Mucosa of stomach (tissue), 1 donor: ENCODE data around the gene GSTO1.

Experiments
- H3K27me3 ChIP-seq: one replicate; pipeline ENCODE4 v1.7.0; 2013; ENCODE audit warnings: mild to moderate bottlenecking, low read length; ENCODE audit not compliant: control insufficient read depth, insufficient read depth
- H3K36me3 ChIP-seq: one replicate; pipeline ENCODE4 v1.7.0; 2013; ENCODE audit warnings: low read length; ENCODE audit not compliant: control insufficient read depth, insufficient read depth
- H3K4me1 ChIP-seq: one replicate; pipeline ENCODE4 v1.7.0; 2013; ENCODE audit warnings: mild to moderate bottlenecking, low read length; ENCODE audit not compliant: control insufficient read depth, insufficient read depth
- H3K4me3 ChIP-seq: one replicate; pipeline ENCODE4 v1.7.0; 2013; ENCODE audit warnings: low read length
- H3K9ac ChIP-seq: one replicate; pipeline ENCODE4 v1.7.0; 2013; ENCODE audit warnings: mild to moderate bottlenecking, low read length, moderate library complexity
- H3K9me3 ChIP-seq: one replicate; pipeline ENCODE4 v1.7.0; 2013; ENCODE audit warnings: mild to moderate bottlenecking, low read length, moderate library complexity; ENCODE audit not compliant: control insufficient read depth
- donor health status: Pancreatic carcinoma.

The GSTO1 gene

DNA sequence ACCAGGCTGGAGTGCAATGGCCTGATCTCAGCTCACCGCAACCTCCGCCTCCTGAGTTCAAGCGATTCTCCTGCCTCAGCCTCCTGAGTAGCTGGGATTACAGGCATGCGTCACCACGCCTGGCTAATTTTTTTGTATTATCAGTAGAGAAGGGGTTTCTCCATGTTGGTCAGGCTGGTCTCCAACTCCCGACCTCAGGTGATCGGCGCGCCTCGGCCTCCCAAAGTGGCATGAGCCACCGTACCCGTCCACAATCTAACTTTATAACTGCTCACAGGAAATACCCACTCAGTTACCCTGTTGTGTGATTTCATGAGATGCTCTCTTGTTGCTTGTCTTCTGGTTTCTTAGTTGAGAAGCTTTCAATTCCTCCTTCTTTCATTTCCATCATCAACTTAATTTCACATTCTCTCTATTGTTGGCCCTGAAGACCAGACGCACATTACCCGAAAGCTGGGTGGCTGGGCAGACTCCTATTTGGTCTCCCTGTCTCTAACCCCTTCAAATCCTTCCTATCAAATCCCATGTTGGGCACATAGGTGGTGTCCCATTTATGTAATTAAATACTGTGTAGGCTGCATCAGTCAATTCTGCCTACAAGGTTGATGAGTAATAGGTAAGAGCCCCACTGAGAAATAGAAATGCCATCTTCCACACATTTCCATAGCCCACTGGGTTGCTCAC lies 13.2 kb downstream of the GSTO1 start:
- Histone ChIP-seq H3K9ac (peak overlapping the region; percentile 92), H3K27me3 (no peaks in the 10 kb centered on the region), H3K4me1 (peaks cover 8% of the 10 kb centered on the region), H3K9me3 (no peaks in the 10 kb centered on the region), H3K36me3 (no peaks in the 10 kb centered on the region), H3K4me3 (peak overlapping the region; percentile 39)

DNA sequence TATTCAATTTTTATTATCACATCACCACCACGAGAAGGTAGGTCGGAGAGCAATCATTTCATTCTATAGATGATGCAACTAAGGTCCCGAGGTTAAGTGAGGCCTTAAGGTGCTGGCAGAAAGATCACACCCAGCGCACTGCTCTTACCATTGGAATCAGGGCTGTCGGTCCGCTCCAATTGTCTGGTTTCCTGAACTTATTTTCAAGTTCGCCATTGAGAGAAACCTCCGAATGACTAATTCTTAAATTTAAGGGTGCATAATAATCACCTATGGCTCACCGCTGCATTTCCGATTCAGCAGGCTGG lies 13.7 kb downstream of the GSTO1 start:
- Histone ChIP-seq H3K4me1 (peaks cover 8% of the 10 kb centered on the region), H3K4me3 (peak overlapping the region; percentile 39), H3K9me3 (no peaks in the 10 kb centered on the region), H3K9ac (peak overlapping the region; percentile 92), H3K27me3 (no peaks in the 10 kb centered on the region), H3K36me3 (no peaks in the 10 kb centered on the region)

DNA sequence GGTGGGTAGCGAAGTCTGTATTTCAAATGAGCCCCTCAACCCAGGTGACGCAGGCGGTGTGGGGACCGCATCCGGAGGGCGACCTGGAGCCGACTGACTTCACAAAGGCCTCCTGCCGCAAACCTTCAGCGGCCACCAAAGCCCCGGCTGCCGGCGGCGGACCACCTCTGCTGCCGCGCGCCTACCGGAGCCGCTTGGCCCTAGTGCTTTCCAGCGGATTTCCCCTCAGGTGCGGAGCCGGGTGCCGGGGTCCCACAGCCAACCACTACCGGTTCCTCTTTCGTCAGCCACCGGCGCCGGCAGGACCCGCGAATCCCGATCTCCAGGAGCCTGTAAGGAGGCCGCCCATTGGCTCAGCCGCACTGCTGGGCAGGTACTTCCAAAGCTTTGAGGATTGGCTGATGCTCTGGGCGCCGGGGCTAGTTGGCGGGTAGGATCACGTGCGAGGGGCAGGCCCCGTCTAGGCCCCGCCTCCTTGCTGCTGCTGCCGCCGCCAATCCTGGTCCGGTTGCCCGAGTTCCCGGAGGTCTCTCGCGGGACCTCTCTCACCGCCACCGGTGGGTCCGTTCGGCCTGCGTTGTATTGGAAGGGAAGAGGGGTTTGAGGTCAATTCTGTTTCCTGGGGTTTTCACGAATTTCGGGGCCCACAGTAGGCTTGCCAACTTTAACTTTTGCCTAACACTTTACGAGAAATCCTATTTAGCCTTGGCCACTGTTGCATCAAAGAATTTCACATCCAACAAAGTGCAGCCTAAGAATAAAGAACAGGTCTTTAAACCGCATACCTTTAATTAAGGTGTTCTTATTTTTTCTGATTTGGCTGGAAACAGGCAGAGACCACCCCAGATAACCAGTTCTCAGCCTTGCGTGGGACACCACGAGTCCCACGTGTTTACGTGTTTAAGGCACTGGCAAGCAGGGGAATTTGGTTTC lies 14.3 kb downstream of the GSTO1 start, which contains the start of gene GSTO2:
Gene GSTO2, plus strand, starts transcription at position 472 of the 933 bp plus-strand sequence. CDS start 5,732 bp downstream, outside the sequence.
- no peaks in the 10 kb centered on the region for H3K27me3 ChIP-seq
- H3K36me3 ChIP-seq, result no peaks in the 10 kb centered on the region
- peak within 1 kb of the TSS; percentile 93 for H3K4me3 ChIP-seq
- no peaks in the 10 kb centered on the region for H3K9me3 ChIP-seq
- H3K9ac ChIP-seq, result peak within 1 kb of the TSS; percentile 92
- peaks cover 8% of the 10 kb centered on the region for H3K4me1 ChIP-seq

DNA sequence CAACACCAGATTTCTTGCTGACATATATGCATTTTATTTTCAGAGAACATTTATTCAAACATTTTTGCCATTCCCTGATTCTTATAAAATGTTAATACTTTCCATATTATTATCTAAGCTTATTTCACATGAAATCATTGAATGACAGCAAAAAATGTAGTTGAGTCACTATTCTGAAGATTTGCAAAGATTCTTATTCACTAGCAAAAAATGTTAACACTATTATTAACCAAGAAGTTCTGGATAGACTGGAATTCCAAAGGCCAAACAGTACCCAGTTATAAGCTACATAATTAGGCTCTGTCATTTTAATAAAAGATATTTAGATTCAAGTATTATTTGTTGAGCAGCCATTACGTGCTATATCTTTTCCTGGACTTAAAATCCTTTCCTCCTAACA lies 18.6 kb downstream of the GSTO1 start:
- no peaks in the 10 kb centered on the region for H3K27me3 ChIP-seq
- no peaks in the 10 kb centered on the region for H3K9me3 ChIP-seq
- H3K4me3 ChIP-seq, result no peak overlapping the region
- H3K36me3 ChIP-seq, result no peaks in the 10 kb centered on the region
- peaks cover 7% of the 10 kb centered on the region for H3K4me1 ChIP-seq
- no peak overlapping the region for H3K9ac ChIP-seq

DNA sequence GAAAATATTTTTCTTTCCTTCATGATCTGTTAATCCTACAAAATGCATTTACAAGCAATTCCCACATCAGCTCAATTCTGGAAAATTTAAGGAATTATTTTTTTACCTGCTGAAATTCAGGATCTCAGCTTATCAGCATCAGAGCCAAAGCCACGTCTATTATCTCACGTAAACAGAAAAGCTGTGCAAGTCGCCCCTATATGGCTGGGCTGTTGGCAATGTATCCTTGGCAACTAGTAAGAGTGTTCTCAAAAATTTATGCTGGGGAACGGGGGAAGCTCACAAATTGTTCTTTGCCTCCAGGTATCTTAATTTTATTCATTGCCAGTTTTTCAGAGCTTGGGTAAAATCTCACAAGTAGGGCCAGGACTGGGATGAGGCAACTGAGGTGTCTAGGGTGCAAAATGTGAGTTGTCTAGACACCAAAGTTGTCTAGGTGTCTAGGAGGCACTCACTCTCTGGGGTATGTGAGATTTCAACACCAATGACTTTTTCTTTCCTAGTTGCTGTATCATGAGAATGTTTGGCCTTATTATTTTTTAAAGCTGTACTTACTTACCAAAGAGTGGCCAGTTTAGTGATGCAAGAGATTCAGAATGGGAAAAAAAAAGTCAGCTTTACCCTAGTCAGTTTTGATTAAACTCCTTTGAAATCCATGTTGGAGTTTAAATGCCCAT lies 19.3 kb downstream of the GSTO1 start:
- Histone ChIP-seq H3K27me3 (no peaks in the 10 kb centered on the region), H3K4me3 (no peak overlapping the region), H3K9me3 (no peaks in the 10 kb centered on the region), H3K4me1 (peaks cover 7% of the 10 kb centered on the region), H3K9ac (peak overlapping the region; percentile 80), H3K36me3 (no peaks in the 10 kb centered on the region)

DNA sequence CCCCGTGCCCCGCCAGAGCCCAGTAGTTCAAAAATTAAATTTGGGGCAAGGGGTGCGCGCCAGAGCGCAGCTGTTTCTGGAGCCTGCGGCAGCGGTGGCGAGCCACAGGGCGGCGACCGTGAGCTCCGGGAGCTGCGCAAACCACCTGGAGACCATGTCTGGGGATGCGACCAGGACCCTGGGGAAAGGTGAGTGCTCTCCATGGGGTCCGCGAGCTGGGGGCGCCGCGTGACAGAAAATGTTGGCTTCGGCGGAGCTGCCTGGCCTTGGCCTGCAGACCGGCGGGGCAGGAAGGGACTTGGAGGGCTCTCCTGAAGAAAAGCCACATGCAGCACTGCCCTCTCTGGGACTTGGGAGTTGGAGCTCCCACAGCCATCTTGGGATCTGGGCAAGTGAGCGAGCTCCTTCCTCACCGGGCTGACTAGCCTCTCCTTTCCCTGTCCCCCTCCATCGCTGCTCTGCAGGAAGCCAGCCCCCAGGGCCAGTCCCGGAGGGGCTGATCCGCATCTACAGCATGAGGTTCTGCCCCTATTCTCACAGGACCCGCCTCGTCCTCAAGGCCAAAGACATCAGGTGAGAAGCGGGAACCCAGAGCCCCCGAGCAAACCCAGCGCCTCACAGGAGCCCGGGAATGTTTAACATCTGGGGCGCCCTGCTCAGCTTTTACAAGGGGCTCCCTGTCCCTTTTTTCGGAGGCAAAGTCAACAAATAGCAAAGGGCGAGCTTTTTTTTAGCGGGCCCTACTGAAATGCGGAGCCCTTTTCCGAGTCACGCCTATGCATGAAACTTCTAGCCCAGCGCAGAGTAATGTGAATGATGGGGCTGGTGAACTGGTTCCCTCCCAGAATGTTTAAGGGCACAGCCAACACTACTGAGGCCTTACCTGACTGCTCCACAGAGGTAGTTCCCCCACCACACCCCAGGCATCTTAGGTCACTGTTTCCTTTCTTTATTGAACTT lies 20.4 kb downstream of the GSTO1 start:
- Histone ChIP-seq H3K27me3 (no peaks in the 10 kb centered on the region), H3K9ac (peak overlapping the region; percentile 80), H3K36me3 (no peaks in the 10 kb centered on the region), H3K4me3 (peak overlapping the region; percentile 75), H3K4me1 (peaks cover 7% of the 10 kb centered on the region), H3K9me3 (no peaks in the 10 kb centered on the region)

DNA sequence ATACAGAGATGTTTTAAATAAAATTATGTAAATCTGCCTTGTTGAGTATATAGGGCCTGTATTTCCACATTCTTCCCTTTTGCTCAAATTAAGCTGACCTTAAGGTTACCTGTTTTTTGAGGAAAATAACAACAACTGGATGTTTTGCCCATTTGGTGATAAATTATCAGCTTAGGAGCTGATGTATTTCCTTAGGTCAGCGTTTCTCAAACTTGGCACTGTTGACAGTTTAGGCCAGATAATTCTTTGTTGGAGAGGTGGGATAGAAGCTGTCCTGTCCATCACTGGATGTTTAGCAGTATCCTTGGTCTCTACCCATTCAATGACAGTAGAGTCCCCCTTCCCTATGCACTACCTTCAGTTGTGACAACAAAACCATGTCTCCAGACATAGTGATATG lies 21.5 kb downstream of the GSTO1 start:
- H3K9ac ChIP-seq, result no peak overlapping the region
- H3K27me3 ChIP-seq, result no peaks in the 10 kb centered on the region
- no peaks in the 10 kb centered on the region for H3K36me3 ChIP-seq
- no peaks in the 10 kb centered on the region for H3K9me3 ChIP-seq
- H3K4me3 ChIP-seq, result no peak overlapping the region
- H3K4me1 ChIP-seq, result peaks cover 7% of the 10 kb centered on the region

DNA sequence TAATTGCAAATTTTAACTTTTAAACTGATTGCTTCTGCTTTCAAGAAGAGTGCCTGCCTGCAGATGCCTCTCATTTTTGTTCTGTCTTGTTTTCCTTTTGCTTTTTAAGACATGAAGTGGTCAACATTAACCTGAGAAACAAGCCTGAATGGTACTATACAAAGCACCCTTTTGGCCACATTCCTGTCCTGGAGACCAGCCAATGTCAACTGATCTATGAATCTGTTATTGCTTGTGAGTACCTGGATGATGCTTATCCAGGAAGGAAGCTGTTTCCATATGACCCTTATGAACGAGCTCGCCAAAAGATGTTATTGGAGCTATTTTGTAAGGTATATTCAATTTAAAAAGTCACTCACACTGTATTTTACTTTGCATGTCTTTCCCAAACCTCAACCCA lies 23.1 kb downstream of the GSTO1 start:
- Histone ChIP-seq H3K9ac (no peak overlapping the region), H3K9me3 (no peaks in the 10 kb centered on the region), H3K27me3 (no peaks in the 10 kb centered on the region), H3K36me3 (no peaks in the 10 kb centered on the region), H3K4me1 (peaks cover 7% of the 10 kb centered on the region), H3K4me3 (no peak overlapping the region)

DNA sequence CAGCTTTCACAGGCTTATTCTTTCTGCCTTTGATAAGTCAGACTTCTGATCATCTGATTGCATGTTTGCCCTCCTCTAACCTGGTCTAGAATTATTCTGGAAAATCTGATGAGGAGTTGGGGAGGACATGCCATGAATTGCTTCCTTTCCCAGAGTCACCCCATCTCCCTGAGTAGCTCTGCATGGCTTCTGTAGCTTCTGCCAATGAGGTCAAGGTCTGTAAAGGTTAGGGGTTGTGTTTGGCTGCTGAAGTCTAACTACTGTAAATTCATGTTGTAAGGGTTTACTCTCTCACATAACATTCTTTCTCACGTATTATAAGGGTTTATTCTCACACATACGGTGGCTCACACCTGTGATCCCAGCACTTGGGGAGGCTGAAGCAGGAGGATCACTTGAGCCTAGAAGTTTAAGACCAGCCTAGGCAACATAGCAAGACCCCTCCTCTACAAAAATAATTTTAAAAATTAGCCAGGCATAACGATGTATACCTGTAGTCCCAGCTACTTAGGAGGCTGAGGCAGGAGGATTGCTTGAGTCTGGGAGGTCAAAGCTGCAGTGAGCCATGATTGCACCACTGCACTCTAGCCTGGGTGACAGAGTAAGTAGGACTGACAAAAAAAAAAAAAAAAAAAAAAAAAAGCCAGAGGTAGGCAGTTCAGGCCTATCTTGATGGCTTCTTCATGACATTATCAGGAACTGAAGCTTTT lies 25.0 kb downstream of the GSTO1 start:
- no peak overlapping the region for H3K4me3 ChIP-seq
- H3K9ac ChIP-seq, result no peak overlapping the region
- H3K36me3 ChIP-seq, result no peaks in the 10 kb centered on the region
- H3K9me3 ChIP-seq, result no peaks in the 10 kb centered on the region
- H3K4me1 ChIP-seq, result peaks cover 7% of the 10 kb centered on the region
- no peaks in the 10 kb centered on the region for H3K27me3 ChIP-seq

DNA sequence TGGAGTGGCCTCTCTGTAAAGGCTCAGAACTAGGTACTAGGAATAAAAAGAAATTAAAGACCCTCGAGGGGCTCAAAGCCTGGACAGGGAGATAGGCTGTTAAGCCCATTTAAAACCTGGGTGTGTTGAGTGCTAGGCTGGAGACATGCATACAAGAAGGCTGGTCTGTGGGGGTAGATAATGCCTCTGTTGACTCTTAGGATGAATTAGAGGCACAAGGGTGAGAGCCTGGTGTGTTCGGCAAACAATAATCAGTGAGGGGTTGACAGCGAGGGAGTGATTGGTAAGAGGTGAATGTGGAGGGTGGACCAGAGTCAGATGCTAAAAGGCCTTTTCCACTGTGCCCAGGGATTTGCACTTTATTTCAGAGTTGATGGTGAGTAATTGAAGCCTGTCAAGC lies 27.0 kb downstream of the GSTO1 start:
- H3K4me1 ChIP-seq, result no peaks in the 10 kb centered on the region
- H3K27me3 ChIP-seq, result no peaks in the 10 kb centered on the region
- H3K9ac ChIP-seq, result no peak overlapping the region
- H3K36me3 ChIP-seq, result no peaks in the 10 kb centered on the region
- no peaks in the 10 kb centered on the region for H3K9me3 ChIP-seq
- no peak overlapping the region for H3K4me3 ChIP-seq

DNA sequence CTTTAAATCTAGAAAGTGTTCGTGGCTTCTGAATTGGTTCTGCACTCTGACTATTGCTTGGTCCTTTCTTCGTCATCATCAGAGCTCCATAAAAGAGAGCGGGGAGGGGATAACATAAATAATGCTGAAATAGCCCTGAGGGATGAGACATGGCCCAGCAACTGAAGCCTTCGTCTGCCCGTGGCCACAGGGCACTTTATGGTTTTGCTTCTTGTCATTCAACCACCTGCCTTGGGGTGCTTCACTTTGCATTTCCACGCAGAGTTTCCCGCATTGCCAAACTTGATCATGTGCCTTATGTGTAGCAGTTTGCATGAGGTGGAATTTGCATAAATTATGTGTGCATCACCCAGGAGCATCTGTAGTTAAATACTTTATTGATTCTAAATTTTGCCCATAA lies 30.2 kb downstream of the GSTO1 start:
- Histone ChIP-seq H3K36me3 (no peaks in the 10 kb centered on the region), H3K4me1 (no peaks in the 10 kb centered on the region), H3K9ac (no peak overlapping the region), H3K4me3 (no peak overlapping the region), H3K9me3 (no peaks in the 10 kb centered on the region), H3K27me3 (no peaks in the 10 kb centered on the region)
